ENCODE data around the gene NANS. TPM values are rescaled to one million over a fixed set of nuclear protein-coding genes. Genes with fewer than 3 reads are reported as not detected.

NANS gene
- total RNA-seq, 1 experiment from 2014 or later: 48.9 TPM

- H3K27ac ChIP-seq (ENCODE audit: low read depth, low read length): no peak overlapping the region
- no peaks in the 10 kb centered on the region for H3K9me2 ChIP-seq (ENCODE audit: insufficient read depth)
- BruUV-seq (replicated peaks): no TSS peak
- no peaks in the 10 kb centered on the region for H3K9me3 ChIP-seq (ENCODE audit: control insufficient read depth in 1 of 2, insufficient read depth in 1 of 2, low read depth in 1 of 2, low read length in 2 of 2)
- no peak overlapping the region for H3K4me2 ChIP-seq (ENCODE audit: low read length)
- no peak overlapping the region for H3K4me3 ChIP-seq (replicated peaks in 1 of 2; ENCODE audit: low read depth in 1 of 2, low read length in 2 of 2)
- TF ChIP-seq FOSL1 (IDR thresholded peaks at IDR 0.05; ENCODE audit: low read depth) (no peak), POLR2A (IDR thresholded peaks at IDR 0.05; ENCODE audit: borderline replicate concordance, extremely low read depth, insufficient read depth, insufficient read length) (no peak)
- H3K36me3 ChIP-seq (ENCODE audit: control insufficient read depth in 1 of 2, insufficient read depth in 2 of 2, low read length in 2 of 2): 0 out of 4 replicates have a peak, but pooled peaks cover 0 to 6% of the 10 kb centered on the region in 2 experiments
- RAD21 ChIA-PET (ENCODE audit: low non-redundant PET in 1 of 2, low total read pairs in 2 of 2, uncharacterized antibody in 2 of 2, unreplicated experiment in 2 of 2): no interaction called here
- H4K20me1 ChIP-seq (ENCODE audit: insufficient read depth): no peaks in the 10 kb centered on the region
- no peak overlapping the region for H2AFZ ChIP-seq (ENCODE audit: low read depth, low read length, poor library complexity, severe bottlenecking)
- no peak overlapping the region for H3K9ac ChIP-seq (ENCODE audit: low read length)
- CTCF ChIA-PET: no interaction called here
- ATAC-seq (no peak), DNase-seq (ENCODE audit: low read depth, low spot score) (no peak)
- POLR2A ChIA-PET: no interaction called here
- intact Hi-C loops (cut with micrococcal nuclease): no loop called here
- H3K4me1 ChIP-seq (ENCODE audit: control insufficient read depth in 1 of 2, insufficient read depth in 2 of 2, low read length in 2 of 2): no peaks in the 10 kb centered on the region
- no peaks in the 10 kb centered on the region for H3K79me2 ChIP-seq (ENCODE audit: insufficient read depth, low read length)
- H3K27me3 ChIP-seq (ENCODE audit: insufficient read depth, low read length): no peaks in the 10 kb centered on the region
Measured at GRCh38 chr9:98100456-98100855, 43.9 kb downstream of the NANS start.

GRCh38 chr9:98101416-98101815 is 44.9 kb downstream of the NANS start:
- BruUV-seq (replicated peaks): no TSS peak
- ChIA-PET POLR2A (no interaction called here), CTCF (no interaction called here), RAD21 (ENCODE audit: low non-redundant PET in 1 of 2, low total read pairs in 2 of 2, uncharacterized antibody in 2 of 2, unreplicated experiment in 2 of 2) (no interaction called here)
- Histone ChIP-seq H3K4me2 (ENCODE audit: low read length) (no peak overlapping the region), H2AFZ (ENCODE audit: low read depth, low read length, poor library complexity, severe bottlenecking) (no peak overlapping the region), H3K36me3 (ENCODE audit: control insufficient read depth in 1 of 2, insufficient read depth in 2 of 2, low read length in 2 of 2) (0 out of 4 replicates have a peak, but pooled peaks cover 0 to 7% of the 10 kb centered on the region in 2 experiments), H3K4me3 (replicated peaks in 1 of 2; ENCODE audit: low read depth in 1 of 2, low read length in 2 of 2) (no peak overlapping the region), H3K9me3 (ENCODE audit: control insufficient read depth in 1 of 2, insufficient read depth in 1 of 2, low read depth in 1 of 2, low read length in 2 of 2) (no peaks in the 10 kb centered on the region), H3K79me2 (ENCODE audit: insufficient read depth, low read length) (no peaks in the 10 kb centered on the region), H3K9me2 (ENCODE audit: insufficient read depth) (no peaks in the 10 kb centered on the region), H3K4me1 (ENCODE audit: control insufficient read depth in 1 of 2, insufficient read depth in 2 of 2, low read length in 2 of 2) (no peaks in the 10 kb centered on the region), H3K27me3 (ENCODE audit: insufficient read depth, low read length) (no peaks in the 10 kb centered on the region), H4K20me1 (ENCODE audit: insufficient read depth) (no peaks in the 10 kb centered on the region), H3K27ac (ENCODE audit: low read depth, low read length) (no peak overlapping the region), H3K9ac (ENCODE audit: low read length) (no peak overlapping the region)
- DNase-seq (ENCODE audit: low read depth, low spot score) (no peak), ATAC-seq (no peak)
- no peak for TF ChIP-seq ATF3 (IDR thresholded peaks at IDR 0.05)
- intact Hi-C loops (cut with micrococcal nuclease): no loop called here

- no peak overlapping the region for H2AFZ ChIP-seq (ENCODE audit: low read depth, low read length, poor library complexity, severe bottlenecking)
- DNase-seq (ENCODE audit: low read depth, low spot score): no peak
- ATAC-seq: no peak
- no peaks in the 10 kb centered on the region for H4K20me1 ChIP-seq (ENCODE audit: insufficient read depth)
- CTCF ChIA-PET: no interaction called here
- no peak overlapping the region for H3K4me3 ChIP-seq (replicated peaks in 1 of 2; ENCODE audit: low read depth in 1 of 2, low read length in 2 of 2)
- no peaks in the 10 kb centered on the region for H3K27me3 ChIP-seq (ENCODE audit: insufficient read depth, low read length)
- no TSS peak for BruUV-seq (replicated peaks)
- no peaks in the 10 kb centered on the region for H3K9me2 ChIP-seq (ENCODE audit: insufficient read depth)
- RAD21 ChIA-PET (ENCODE audit: low non-redundant PET in 1 of 2, low total read pairs in 2 of 2, uncharacterized antibody in 2 of 2, unreplicated experiment in 2 of 2): no interaction called here
- no peak overlapping the region for H3K9ac ChIP-seq (ENCODE audit: low read length)
- no peaks in the 10 kb centered on the region for H3K4me1 ChIP-seq (ENCODE audit: control insufficient read depth in 1 of 2, insufficient read depth in 2 of 2, low read length in 2 of 2)
- no peak overlapping the region for H3K4me2 ChIP-seq (ENCODE audit: low read length)
- H3K9me3 ChIP-seq (ENCODE audit: control insufficient read depth in 1 of 2, insufficient read depth in 1 of 2, low read depth in 1 of 2, low read length in 2 of 2): peaks cover 0 to 2% of the 10 kb centered on the region in 2 experiments; a peak in 1 of 4 replicates
- TF ChIP-seq EGR1 (IDR thresholded peaks at IDR 0.05; ENCODE audit: low read depth) (no peak), FOSL1 (IDR thresholded peaks at IDR 0.05; ENCODE audit: low read depth) (no peak), SIN3A (IDR thresholded peaks at IDR 0.05; ENCODE audit: low read depth) (no peak), ELF1 (IDR thresholded peaks at IDR 0.05; ENCODE audit: borderline replicate concordance, low read depth) (no peak), TCF7L2 (IDR thresholded peaks at IDR 0.05; ENCODE audit: borderline replicate concordance, extremely low read depth, insufficient read depth, insufficient read length) (no peak)
- H3K27ac ChIP-seq (ENCODE audit: low read depth, low read length): no peak overlapping the region
- intact Hi-C loops (cut with micrococcal nuclease): no loop called here
- POLR2A ChIA-PET: no interaction called here
- no peaks in the 10 kb centered on the region for H3K79me2 ChIP-seq (ENCODE audit: insufficient read depth, low read length)
- peaks cover 0 to 10% of the 10 kb centered on the region in 2 experiments; a peak in 1 of 4 replicates for H3K36me3 ChIP-seq (ENCODE audit: control insufficient read depth in 1 of 2, insufficient read depth in 2 of 2, low read length in 2 of 2)
Measured at GRCh38 chr9:98101868-98102273, 45.3 kb downstream of the NANS start.

All from HCT116 (cell line).